Activated CD8-positive, alpha-beta memory T cell treated with anti-CD3 and anti-CD28 coated beads for 48 hours (primary cell): ENCODE measurements around the gene EXPH5.
"Not testable (repeated sequence)": the region's sequence is repeated elsewhere in the genome, so short reads cannot be mapped to it uniquely, and the experiment has no call there.

Experiments used
- DNase-seq, 3 experiments: peaks; one replicate each; pipeline ENCODE4 v3.0.0-alpha.2; 2020; ENCODE audit warnings: low read depth in 2 of 3, low spot score in 2 of 3

EXPH5 gene

GRCh38 chr11:108606495-108607160, 13.1 kb upstream of the EXPH5 start:
- DNase-seq = no peak

- DNase-seq = no peak
These were observed 12.5 kb upstream of the EXPH5 start for GRCh38 chr11:108606070-108606469.

- DNase-seq = not testable (repeated sequence)
These were observed 9.2 kb upstream of the EXPH5 start for GRCh38 chr11:108602818-108603217.

GRCh38 chr11:108601150-108601549, 7.6 kb upstream of the EXPH5 start:
- no peak for DNase-seq

GRCh38 chr11:108599978-108600377, 6.4 kb upstream of the EXPH5 start:
- no peak for DNase-seq

- no peak for DNase-seq
These were observed 4.3 kb upstream of the EXPH5 start for GRCh38 chr11:108597736-108598355.

- DNase-seq = no peak
These were observed 3.1 kb upstream of the EXPH5 start for GRCh38 chr11:108596701-108597100.

GRCh38 chr11:108593923-108594434, 411 bp upstream of the EXPH5 start:
- DNase-seq = no peak

GRCh38 chr11:108592591-108593213, 866 bp downstream of the EXPH5 start:
- DNase-seq = peak in 2 of 3 experiments; percentile 12 to 19

GRCh38 chr11:108591893-108592292, 1.7 kb downstream of the EXPH5 start:
- no peak for DNase-seq

GRCh38 chr11:108589136-108589535, 4.4 kb downstream of the EXPH5 start:
- no peak for DNase-seq

GRCh38 chr11:108588287-108588686, 5.3 kb downstream of the EXPH5 start:
- DNase-seq = no peak

GRCh38 chr11:108587109-108587508, 6.5 kb downstream of the EXPH5 start:
- no peak for DNase-seq

GRCh38 chr11:108586600-108586999, 7.0 kb downstream of the EXPH5 start:
- no peak for DNase-seq

- DNase-seq = not testable (repeated sequence)
These were observed 7.4 kb downstream of the EXPH5 start for GRCh38 chr11:108586185-108586584.

- DNase-seq = no peak
These were observed 8.6 kb downstream of the EXPH5 start for GRCh38 chr11:108584973-108585372.

- DNase-seq = no peak
These were observed 12.9 kb downstream of the EXPH5 start for GRCh38 chr11:108580645-108581044.

- no peak for DNase-seq
These were observed 13.5 kb downstream of the EXPH5 start for GRCh38 chr11:108580043-108580442.

- DNase-seq = no peak
These were observed 17.0 kb downstream of the EXPH5 start for GRCh38 chr11:108576523-108576922.

- DNase-seq = no peak
These were observed 18.9 kb downstream of the EXPH5 start for GRCh38 chr11:108574675-108575074.

- no peak for DNase-seq
These were observed 22.6 kb downstream of the EXPH5 start for GRCh38 chr11:108571001-108571400.

GRCh38 chr11:108569896-108570295, 23.7 kb downstream of the EXPH5 start:
- DNase-seq = no peak
